Smooth muscle cell (in vitro differentiated cells): ENCODE measurements around the gene SULT1A2. TPM values are rescaled to one million over a fixed set of nuclear protein-coding genes. Genes with fewer than 3 reads are reported as not detected.
"Not testable (repeated sequence)": the region's sequence is repeated elsewhere in the genome, so short reads cannot be mapped to it uniquely, and the experiment has no call there.

ENCODE experiments used
- DNase-seq: peaks from one replicate; lab custom pipeline; 2025; ENCODE audit not compliant: unreplicated experiment; lab: John Stamatoyannopoulos, UW
- H2AFZ ChIP-seq: fragments of 200-600 bp; sonication (generic); 2 replicates; pipeline ENCODE4 v1.6.0; 2016; ENCODE audit warnings: antibody characterized with exemption, low read depth, mild to moderate bottlenecking
- H3F3A ChIP-seq: fragments of 200-600 bp; sonication (generic); 2 replicates; pipeline ENCODE4 v1.6.0; 2017; ENCODE audit warnings: antibody characterized with exemption, low read depth
- H3K27ac ChIP-seq: fragments of 200-600 bp; sonication (generic); 2 replicates; pipeline ENCODE4 v1.5.1; 2016; ENCODE audit warnings: low read depth, mild to moderate bottlenecking
- H3K27me3 ChIP-seq: fragments of 200-600 bp; sonication (generic); 2 replicates; pipeline ENCODE4 v1.6.1; 2016; ENCODE audit warnings: low read depth, mild to moderate bottlenecking
- H3K36me3 ChIP-seq: fragments of 200-600 bp; sonication (generic); 2 replicates; pipeline ENCODE4 v1.5.1; 2016; ENCODE audit warnings: low read depth
- H3K4me1 ChIP-seq: fragments of 200-600 bp; sonication (generic); 2 replicates; pipeline ENCODE4 v1.5.1; 2016; ENCODE audit warnings: low read depth
- H3K4me2 ChIP-seq: fragments of 200-600 bp; sonication (generic); 2 replicates; pipeline ENCODE4 v1.6.0; 2016; ENCODE audit warnings: mild to moderate bottlenecking
- H3K4me3 ChIP-seq: fragments of 200-600 bp; sonication (generic); 2 replicates; pipeline ENCODE4 v1.5.1; 2016; ENCODE audit warnings: mild to moderate bottlenecking
- H3K79me2 ChIP-seq: fragments of 200-600 bp; sonication (generic); 2 replicates; pipeline ENCODE4 v1.6.0; 2016; ENCODE audit warnings: low read depth, mild to moderate bottlenecking
- H3K9ac ChIP-seq: fragments of 200-600 bp; sonication (generic); 2 replicates; pipeline ENCODE4 v1.6.0; 2016; ENCODE audit warnings: low read depth
- H3K9me3 ChIP-seq: fragments of 200-600 bp; sonication (generic); replicated peaks from 2 replicates; pipeline ENCODE4 v1.5.1; 2016; ENCODE audit warnings: low read depth
- H4K20me1 ChIP-seq: fragments of 200-600 bp; sonication (generic); 2 replicates; pipeline ENCODE4 v1.6.0; 2016; ENCODE audit warnings: low read depth
- CTCF ChIP-seq: fragments of 200-600 bp; sonication (generic); IDR thresholded peaks from 2 replicates; pipeline ENCODE4 v1.5.1; 2017; ENCODE audit warnings: borderline replicate concordance, mild to moderate bottlenecking, antibody characterized with exemption; ENCODE audit not compliant: insufficient read depth, poor library complexity, severe bottlenecking
- WGBS: methylation state at CpG from one replicate; pipeline ENCODE4 v1.1.7; 2016; ENCODE audit warnings: low lambda C conversion rate; 5-methylcytosine and 5-hydroxymethylcytosine counted together
- polyA plus RNA-seq: library from polyadenylated mRNA; unstranded; fragments of >200 nt; fragmentation: Nextera tagmentation; extraction: Ambion mirVana; gene quantifications from 2 replicates; pipeline ENCODE4 v1.2.1, GENCODE V29; 2016
- total RNA-seq: library from RNA; depleted of rRNA; stranded (reverse); fragments of >200 nt; gene quantifications from 2 replicates; pipeline ENCODE4 v1.2.3, GENCODE V29; 2014

The SULT1A2 gene
- total and polyA plus RNA-seq, 2 experiments from 2014 or later = not detected

DNA sequence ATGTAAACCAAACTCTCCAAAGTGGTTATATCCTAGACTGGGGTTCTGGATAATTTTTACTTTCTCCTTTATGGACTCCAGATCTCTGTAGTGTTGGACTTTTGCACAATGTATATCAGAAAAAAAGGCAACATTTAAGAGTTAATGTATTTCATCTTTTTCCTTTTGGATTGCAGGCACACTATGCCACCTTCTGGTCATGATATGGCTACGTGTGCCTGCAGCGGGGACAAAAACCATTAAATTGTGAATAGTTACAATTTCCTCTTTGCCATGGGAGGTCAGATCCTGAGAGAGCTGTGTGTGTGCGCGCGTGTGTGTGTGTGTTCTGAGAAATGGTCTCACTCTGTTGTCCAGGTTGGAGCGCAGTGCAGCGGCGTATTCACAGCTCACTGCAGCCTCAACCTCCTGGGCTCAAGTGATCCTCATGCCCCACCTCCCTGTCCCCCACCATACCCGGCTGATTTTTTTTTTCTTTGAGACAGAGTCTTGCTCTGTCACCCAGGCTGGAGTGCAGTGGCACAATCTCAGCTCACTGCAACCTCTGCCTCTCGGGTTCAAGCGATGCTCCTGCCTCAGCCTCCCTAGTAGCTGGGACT is 47.5 kb downstream of the SULT1A2 start:
- DNase-seq = no peak
- 78% methylated on average over 11 of the region's 11 CpGs for WGBS
- Histone ChIP-seq H3K79me2 (no peaks in the 10 kb centered on the region), H3K27me3 (no peaks in the 10 kb centered on the region), H3K4me2 (no peak overlapping the region), H3K4me3 (no peak overlapping the region), H3K36me3 (no peaks in the 10 kb centered on the region), H3F3A (no peaks in the 10 kb centered on the region), H3K9ac (no peak overlapping the region), H3K4me1 (no peaks in the 10 kb centered on the region), H3K27ac (no peak overlapping the region), H4K20me1 (no peaks in the 10 kb centered on the region), H2AFZ (no peak overlapping the region), H3K9me3 (no peaks in the 10 kb centered on the region)
- TF ChIP-seq CTCF = peak; percentile 40

- 90% methylated on average over 11 of the region's 14 CpGs for WGBS
- Histone ChIP-seq H3F3A (no peaks in the 10 kb centered on the region), H3K4me2 (no peak overlapping the region), H3K27ac (no peak overlapping the region), H3K4me1 (no peaks in the 10 kb centered on the region), H4K20me1 (no peaks in the 10 kb centered on the region), H2AFZ (no peak overlapping the region), H3K27me3 (no peaks in the 10 kb centered on the region), H3K4me3 (no peak overlapping the region), H3K79me2 (no peaks in the 10 kb centered on the region), H3K9me3 (no peaks in the 10 kb centered on the region), H3K9ac (no peak overlapping the region), H3K36me3 (no peaks in the 10 kb centered on the region)
- no peak for DNase-seq
- TF ChIP-seq CTCF = no peak
Measured at GRCh38 chr16:28548306-28548802, 48.5 kb downstream of the SULT1A2 start.

DNA sequence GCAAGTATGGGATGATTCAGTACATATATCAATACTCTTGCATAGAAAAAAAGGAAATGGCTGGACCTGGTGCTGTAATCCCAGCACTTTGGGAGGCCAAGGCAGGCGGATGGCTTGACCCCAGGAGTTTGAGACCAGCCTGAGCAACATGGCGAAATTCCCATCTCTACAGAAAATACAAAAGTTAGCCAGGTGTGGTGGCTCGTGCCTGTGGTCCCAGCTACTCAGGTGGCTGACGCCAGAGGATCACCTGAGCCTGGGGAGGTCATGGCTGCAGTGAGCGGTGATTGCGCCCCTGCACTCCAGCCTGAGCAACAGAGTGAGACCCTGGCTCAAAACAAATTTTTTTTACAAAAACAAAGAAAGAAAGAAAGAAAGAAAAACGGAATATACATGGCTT is 50.2 kb downstream of the SULT1A2 start:
- Histone ChIP-seq H3K36me3 (no peaks in the 10 kb centered on the region), H2AFZ (no peak overlapping the region), H3K79me2 (no peaks in the 10 kb centered on the region), H3K4me1 (no peaks in the 10 kb centered on the region), H3K4me3 (no peak overlapping the region), H4K20me1 (no peaks in the 10 kb centered on the region), H3K4me2 (no peak overlapping the region), H3K27ac (no peak overlapping the region), H3F3A (no peaks in the 10 kb centered on the region), H3K9ac (no peak overlapping the region), H3K27me3 (no peaks in the 10 kb centered on the region), H3K9me3 (no peaks in the 10 kb centered on the region)
- 87% methylated on average over 7 of the region's 7 CpGs for WGBS
- no peak for TF ChIP-seq CTCF
- no peak for DNase-seq

DNA sequence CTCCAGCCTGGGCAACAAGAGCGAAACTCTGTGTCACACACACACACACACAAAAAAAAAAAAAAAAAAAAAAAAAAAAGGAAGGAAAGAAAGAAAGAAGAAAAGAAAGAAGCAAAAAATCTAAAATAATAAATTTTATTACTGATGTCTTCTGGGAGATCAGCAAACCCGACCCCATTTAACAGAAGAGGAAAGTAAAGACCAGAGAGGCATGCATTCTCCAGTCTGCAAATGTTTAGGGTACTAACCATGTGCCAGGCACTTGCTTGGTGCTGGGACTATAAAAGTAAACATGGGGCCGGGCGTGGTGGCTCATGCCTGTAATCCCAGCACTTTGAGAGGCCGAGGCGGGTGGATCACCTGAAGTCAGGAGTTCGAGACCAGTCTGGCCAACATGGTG is 50.9 kb downstream of the SULT1A2 start:
- not testable (repeated sequence) for H3K27me3 ChIP-seq, H3K9ac ChIP-seq, H3K4me1 ChIP-seq, H2AFZ ChIP-seq, H3F3A ChIP-seq, H3K4me2 ChIP-seq, H3K36me3 ChIP-seq, H3K79me2 ChIP-seq, H3K4me3 ChIP-seq, H3K9me3 ChIP-seq, H4K20me1 ChIP-seq, DNase-seq, H3K27ac ChIP-seq
- WGBS = 93% methylated on average over 6 of the region's 7 CpGs
